ENCODE measurements around the gene IFT25. TPM values are rescaled to one million over a fixed set of nuclear protein-coding genes. Genes with fewer than 3 reads are reported as not detected.
A peak's percentile ranks its signal among the peaks of the same experiment; 100 is the strongest.

Gene IFT25
- total RNA-seq, 4 donors from 2014 or later, result 15.5 to 39.9 (median 26.8) TPM

DNA sequence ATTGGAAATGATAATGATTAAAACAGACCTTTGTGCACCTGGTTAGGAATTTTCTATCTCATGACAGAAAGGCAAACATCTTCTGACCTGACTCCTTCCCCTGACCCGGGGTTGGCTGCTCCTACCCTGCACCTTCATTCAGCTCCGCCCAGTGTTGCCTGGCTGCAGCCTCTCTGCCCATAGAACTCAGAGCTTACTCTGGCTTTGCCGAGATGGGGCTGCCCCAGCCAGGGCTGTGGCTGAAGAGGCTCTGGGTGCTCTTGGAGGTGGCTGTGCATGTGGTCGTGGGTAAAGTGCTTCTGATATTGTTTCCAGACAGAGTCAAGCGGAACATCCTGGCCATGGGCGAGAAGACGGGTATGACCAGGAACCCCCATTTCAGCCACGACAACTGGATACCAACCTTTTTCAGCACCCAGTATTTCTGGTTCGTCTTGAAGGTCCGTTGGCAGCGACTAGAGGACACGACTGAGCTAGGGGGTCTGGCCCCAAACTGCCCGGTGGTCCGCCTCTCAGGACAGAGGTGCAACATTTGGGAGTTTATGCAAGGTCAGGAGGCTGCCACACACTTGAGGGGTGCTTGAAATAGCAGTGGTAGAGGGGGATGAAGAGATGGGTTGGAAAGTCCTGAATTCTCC is 51.4 kb downstream of the IFT25 start, which contains the start of gene DIO1:
TSS of gene DIO1 (plus strand) at position 189 of the 638 bp plus-strand sequence. CDS start at position 213, 24 bp downstream.
- Histone ChIP-seq H3K27ac (no peak within 1 kb of the TSS), H3K4me1 (peaks cover 0 to 31% (median 4%) of the 10 kb centered on the region in 4 donors), H3K36me3 (no peaks in the 10 kb centered on the region), H3K9me3 (no peaks in the 10 kb centered on the region), H3K4me3 (no peak within 1 kb of the TSS), H3K27me3 (no peaks in the 10 kb centered on the region)
- WGBS, 2 donors, result 78 to 82% methylated on average over 14 of the region's 14 CpGs
- DNase-seq (ENCODE audit: low spot score in 2 of 2), result no peak
- no peak for TF ChIP-seq POLR2A (IDR thresholded peaks at IDR 0.05)
- TF ChIP-seq EP300 (IDR thresholded peaks at IDR 0.05), result no peak
- TF ChIP-seq CTCF (IDR thresholded peaks at IDR 0.05), result no peak

DNA sequence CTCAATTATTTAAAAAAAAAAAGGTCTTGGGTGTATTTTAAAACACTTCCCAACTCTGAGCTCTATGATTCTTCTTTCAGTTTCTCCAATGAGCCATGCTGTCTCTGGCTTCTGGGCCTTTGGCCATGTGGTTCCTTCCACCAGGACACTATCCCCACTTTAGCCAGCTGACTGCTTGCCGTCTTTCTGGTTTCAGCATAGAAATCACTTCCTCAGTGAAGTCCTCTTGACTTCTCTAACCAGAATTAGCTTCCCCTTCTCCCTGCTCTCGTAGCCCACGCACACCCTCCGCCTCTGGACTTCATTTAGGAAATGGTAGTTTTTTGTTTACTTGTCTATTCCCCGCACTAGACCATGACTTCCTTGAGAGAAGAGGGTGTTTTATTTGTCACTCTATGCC is 52.6 kb downstream of the IFT25 start:
- TF ChIP-seq EP300 (IDR thresholded peaks at IDR 0.05), result peak in 1 of 2 donors; percentile 10
- no peak for TF ChIP-seq POLR2A (IDR thresholded peaks at IDR 0.05)
- no peak for DNase-seq (ENCODE audit: low spot score in 2 of 2)
- Histone ChIP-seq H3K27me3 (no peaks in the 10 kb centered on the region), H3K4me3 (no peak overlapping the region), H3K9me3 (no peaks in the 10 kb centered on the region), H3K27ac (peak overlapping the region in 1 of 4 donors; percentile 45), H3K36me3 (peaks cover 0 to under 1% (median 0%) of the 10 kb centered on the region in 3 donors), H3K4me1 (peaks cover 0 to 37% (median 6%) of the 10 kb centered on the region in 4 donors)
- 61 to 72% methylated on average over 5 of the region's 5 CpGs for WGBS, 2 donors

DNA sequence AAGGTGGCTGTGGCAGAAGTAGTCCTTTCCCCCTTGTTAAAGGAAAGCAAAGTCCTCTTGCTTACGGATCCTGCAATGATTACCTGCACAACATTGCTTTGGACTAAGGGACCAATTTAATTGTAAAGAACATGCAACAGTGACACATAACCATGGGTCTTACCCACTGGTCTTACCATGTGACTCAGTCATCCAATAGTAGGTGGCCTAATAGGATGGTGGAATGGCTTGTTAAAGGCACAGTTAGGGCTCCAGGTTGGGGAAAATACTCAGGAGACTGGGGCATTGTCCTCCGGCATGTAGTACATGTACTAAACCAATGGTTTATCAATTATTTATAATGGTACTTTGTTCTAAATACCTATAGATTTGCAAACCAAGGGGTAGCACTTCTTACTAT is 53.8 kb downstream of the IFT25 start:
- H3K4me3 ChIP-seq, result no peak overlapping the region
- H3K36me3 ChIP-seq, result peaks cover 0 to 13% (median 0%) of the 10 kb centered on the region in 3 donors
- no peak overlapping the region for H3K27ac ChIP-seq
- peaks cover 0 to 32% (median 6%) of the 10 kb centered on the region in 4 donors for H3K4me1 ChIP-seq
- TF ChIP-seq POLR2A (IDR thresholded peaks at IDR 0.05), result no peak
- 89 to 93% methylated on average over 2 of the region's 2 CpGs for WGBS, 2 donors
- no peaks in the 10 kb centered on the region for H3K27me3 ChIP-seq
- DNase-seq (ENCODE audit: low spot score in 2 of 2), result no peak
- H3K9me3 ChIP-seq, result no peaks in the 10 kb centered on the region

DNA sequence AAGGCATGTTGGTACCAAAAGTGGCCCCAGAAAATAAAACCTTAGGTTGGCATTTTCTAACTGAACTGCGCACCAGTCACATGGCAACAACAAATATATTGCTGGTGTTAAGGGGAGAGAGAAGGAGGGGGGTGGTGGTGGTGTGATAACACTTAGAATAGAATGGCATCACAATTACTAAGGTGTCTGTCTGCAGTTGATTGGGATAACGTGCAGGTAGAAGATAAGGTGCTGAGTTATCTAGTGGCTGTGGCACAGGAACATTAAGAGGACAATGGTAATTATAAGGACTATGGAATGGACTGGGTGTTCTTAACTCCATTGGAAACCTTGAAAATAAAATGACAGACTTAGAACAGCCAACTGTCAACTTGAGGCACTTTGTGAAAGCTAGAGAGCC is 54.5 kb downstream of the IFT25 start:
- TF ChIP-seq CTCF (IDR thresholded peaks at IDR 0.05), result no peak
- no peak for TF ChIP-seq EP300 (IDR thresholded peaks at IDR 0.05)
- no peak for TF ChIP-seq POLR2A (IDR thresholded peaks at IDR 0.05)
- no peaks in the 10 kb centered on the region for H3K9me3 ChIP-seq
- no peak overlapping the region for H3K27ac ChIP-seq
- peaks cover 0 to 18% (median 0%) of the 10 kb centered on the region in 3 donors for H3K36me3 ChIP-seq
- 91 to 96% methylated on average over 2 of the region's 2 CpGs for WGBS, 2 donors
- peaks cover 0 to 29% (median 6%) of the 10 kb centered on the region in 4 donors for H3K4me1 ChIP-seq
- H3K4me3 ChIP-seq, result no peak overlapping the region
- DNase-seq (ENCODE audit: low spot score in 2 of 2), result no peak
- H3K27me3 ChIP-seq, result no peaks in the 10 kb centered on the region

- TF ChIP-seq EP300 (IDR thresholded peaks at IDR 0.05) (no peak), CTCF (IDR thresholded peaks at IDR 0.05) (no peak), POLR2A (IDR thresholded peaks at IDR 0.05) (no peak)
- Histone ChIP-seq H3K27me3 (no peaks in the 10 kb centered on the region), H3K4me3 (peak overlapping the region in 3 of 4 donors; percentile 76 to 89 (median 87)), H3K9me3 (no peaks in the 10 kb centered on the region), H3K36me3 (peaks cover 0 to 22% (median 0%) of the 10 kb centered on the region in 3 donors), H3K4me1 (peaks cover 0 to 29% (median 6%) of the 10 kb centered on the region in 4 donors), H3K27ac (peak overlapping the region in 3 of 4 donors; percentile 63 to 85 (median 83))
- WGBS, 2 donors, result 78 to 83% methylated on average over 7 of the region's 7 CpGs
- no peak for DNase-seq (ENCODE audit: low spot score in 2 of 2)
These were observed 55.0 kb downstream of the IFT25 start for GRCh38 chr1:53890522-53890941.

All from tibial nerve (tissue), 4 donors.